HL-60/S4 treated with retinoic acid at 250 ng/mL for 4 days and 3 days (cell line): ENCODE results near the gene AGGF1.
"Not testable (repeated sequence)": the region's sequence is repeated elsewhere in the genome, so short reads cannot be mapped to it uniquely, and the experiment has no call there.

Experiments used
- in situ Hi-C: fragments of 300-500 bp; cut with MboI; formaldehyde crosslinking; loops from 2 replicates; pipeline ENCODE4 v1.7.0; 2022; ENCODE audit warnings: low sequenced_read_pairs

The AGGF1 gene

GRCh38 chr5:77030097-77031071, at the start of gene AGGF1:
Gene AGGF1 (plus strand): TSS chr5:77030404. CDS start chr5:77030767, 363 bp downstream.
- in situ Hi-C loops: no loop called here

- in situ Hi-C loops: no loop called here
Measured at GRCh38 chr5:76980518-76981144, 49.6 kb upstream of the AGGF1 start.

GRCh38 chr5:76982450-76982849, 47.8 kb upstream of the AGGF1 start:
- in situ Hi-C loops: no loop called here

- in situ Hi-C loops: no loop called here
Measured at GRCh38 chr5:76983468-76983867, 46.7 kb upstream of the AGGF1 start.

GRCh38 chr5:76986825-76987526, 43.2 kb upstream of the AGGF1 start:
- in situ Hi-C loops: no loop called here

- in situ Hi-C loops: no loop called here
Measured at GRCh38 chr5:76990899-76991459, 39.2 kb upstream of the AGGF1 start.

GRCh38 chr5:76993436-76993835, 36.8 kb upstream of the AGGF1 start:
- in situ Hi-C loops: not testable (repeated sequence)

- in situ Hi-C loops: no loop called here
Measured at GRCh38 chr5:76994337-76994736, 35.9 kb upstream of the AGGF1 start.

GRCh38 chr5:76998251-76998650, 32.0 kb upstream of the AGGF1 start:
- in situ Hi-C loops: not testable (repeated sequence)

GRCh38 chr5:76999451-76999850, 30.8 kb upstream of the AGGF1 start:
- in situ Hi-C loops: no loop called here

GRCh38 chr5:77003246-77003645, 27.0 kb upstream of the AGGF1 start:
- in situ Hi-C loops: no loop called here

GRCh38 chr5:77006124-77006523, 24.1 kb upstream of the AGGF1 start:
- in situ Hi-C loops: no loop called here

- in situ Hi-C loops: no loop called here
Measured at GRCh38 chr5:77008413-77008812, 21.8 kb upstream of the AGGF1 start.

- in situ Hi-C loops: no loop called here
Measured at GRCh38 chr5:77010243-77010642, 20.0 kb upstream of the AGGF1 start.

- in situ Hi-C loops: no loop called here
Measured at GRCh38 chr5:77011498-77011897, 18.7 kb upstream of the AGGF1 start.

- in situ Hi-C loops: no loop called here
Measured at GRCh38 chr5:77012601-77013000, 17.6 kb upstream of the AGGF1 start.

- in situ Hi-C loops: no loop called here
Measured at GRCh38 chr5:77015938-77016569, 14.2 kb upstream of the AGGF1 start.

- in situ Hi-C loops: no loop called here
Measured at GRCh38 chr5:77016962-77017361, 13.2 kb upstream of the AGGF1 start.

- in situ Hi-C loops: no loop called here
Measured at GRCh38 chr5:77017668-77018067, 12.5 kb upstream of the AGGF1 start.

GRCh38 chr5:77022511-77023417, 7.4 kb upstream of the AGGF1 start:
- in situ Hi-C loops: no loop called here
